Gastrocnemius medialis (tissue), 4 donors: ENCODE data around the gene TMEM117.

ENCODE experiments used
- CTCF ChIP-seq, 5 experiments: fragments of 450-650 bp in 3 of 5; fragments of 200-600 bp in 2 of 5; sonication (generic) in 2 of 5; IDR thresholded peaks in 4 of 5; conservative IDR thresholded peaks in 1 of 5; 1 replicate in 4 of 5; 2 replicates in 1 of 5; pipeline ENCODE4 v1.5.1; 2016 to 2019; ENCODE audit warnings: antibody characterized with exemption in 5 of 5, mild to moderate bottlenecking in 3 of 5, moderate library complexity in 3 of 5
- POLR2A ChIP-seq, 2 donors: fragments of 450-650 bp; IDR thresholded peaks; one replicate each; pipeline ENCODE4 v1.6.1; 2017; ENCODE audit warnings: antibody characterized with exemption in 2 of 2, mild to moderate bottlenecking in 2 of 2, moderate library complexity in 2 of 2

- TF ChIP-seq POLR2A (IDR thresholded peaks at IDR 0.05) (no peak), CTCF (IDR thresholded peaks at IDR 0.05 in 4 of 5, conservative IDR thresholded peaks at IDR 0.05 in 1 of 5) (no peak)
Measured at GRCh38 chr12:44174053-44174452, 338.2 kb downstream of the TMEM117 start.
